Tibial nerve (tissue), 4 donors: Measurements from ENCODE around the gene MCC.

Experiments used
- EP300 ChIP-seq, 2 donors: sonication (generic); formaldehyde crosslinking; IDR thresholded peaks; one replicate each; pipeline ENCODE4 v1.6.1; 2017; ENCODE audit warnings: antibody characterized with exemption in 2 of 2, mild to moderate bottlenecking in 1 of 2
- POLR2A ChIP-seq, 2 donors: fragments of 450-650 bp; IDR thresholded peaks; one replicate each; pipeline ENCODE4 v1.6.1; 2017; ENCODE audit warnings: antibody characterized with exemption in 2 of 2, mild to moderate bottlenecking in 2 of 2, moderate library complexity in 2 of 2
- TF ChIP-seq, protein P1 (sequence below), 5 experiments: fragments of 200-600 bp in 3 of 5; fragments of 450-650 bp in 2 of 5; sonication (generic) in 3 of 5; IDR thresholded peaks; one replicate each; pipeline ENCODE4 v1.5.1; 2016 to 2019; ENCODE audit warnings: antibody characterized with exemption in 5 of 5, mild to moderate bottlenecking in 3 of 5, moderate library complexity in 2 of 5

- TF ChIP-seq, protein P1, sequence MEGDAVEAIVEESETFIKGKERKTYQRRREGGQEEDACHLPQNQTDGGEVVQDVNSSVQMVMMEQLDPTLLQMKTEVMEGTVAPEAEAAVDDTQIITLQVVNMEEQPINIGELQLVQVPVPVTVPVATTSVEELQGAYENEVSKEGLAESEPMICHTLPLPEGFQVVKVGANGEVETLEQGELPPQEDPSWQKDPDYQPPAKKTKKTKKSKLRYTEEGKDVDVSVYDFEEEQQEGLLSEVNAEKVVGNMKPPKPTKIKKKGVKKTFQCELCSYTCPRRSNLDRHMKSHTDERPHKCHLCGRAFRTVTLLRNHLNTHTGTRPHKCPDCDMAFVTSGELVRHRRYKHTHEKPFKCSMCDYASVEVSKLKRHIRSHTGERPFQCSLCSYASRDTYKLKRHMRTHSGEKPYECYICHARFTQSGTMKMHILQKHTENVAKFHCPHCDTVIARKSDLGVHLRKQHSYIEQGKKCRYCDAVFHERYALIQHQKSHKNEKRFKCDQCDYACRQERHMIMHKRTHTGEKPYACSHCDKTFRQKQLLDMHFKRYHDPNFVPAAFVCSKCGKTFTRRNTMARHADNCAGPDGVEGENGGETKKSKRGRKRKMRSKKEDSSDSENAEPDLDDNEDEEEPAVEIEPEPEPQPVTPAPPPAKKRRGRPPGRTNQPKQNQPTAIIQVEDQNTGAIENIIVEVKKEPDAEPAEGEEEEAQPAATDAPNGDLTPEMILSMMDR (IDR thresholded peaks at IDR 0.05) = no peak
- no peak for TF ChIP-seq EP300 (IDR thresholded peaks at IDR 0.05)
- TF ChIP-seq POLR2A (IDR thresholded peaks at IDR 0.05) = no peak
These were observed 346.1 kb downstream of the MCC start for GRCh38 chr5:113142186-113142585.
